Endothelial cell of umbilical vein (primary cell): ENCODE results near the gene TBC1D8. TPM values are rescaled to one million over a fixed set of nuclear protein-coding genes. Genes with fewer than 3 reads are reported as not detected.

ENCODE experiments used
- BruUV-seq: library from RNA; stranded (reverse); fragments of 400-500 nt; replicated peaks from 2 replicates; lab custom pipeline; 2021; lab: Mats Ljungman, UMichigan
- CTCF ChIA-PET: fragments of 300-600, 350-600 bp; sonication (Branson Sonifier 250); formaldehyde crosslinking; loops from one replicate; lab custom pipeline; 2021; ENCODE audit warnings: antibody characterized with exemption, inconsistent platforms; lab: Charles Lee
- POLR2A ChIA-PET: fragments of 300-600, 350-600 bp; sonication (Branson Sonifier 250); formaldehyde crosslinking; loops from one replicate; lab custom pipeline; 2021; ENCODE audit warnings: antibody characterized with exemption, inconsistent platforms; lab: Charles Lee
- DNase-seq: peaks from one replicate; pipeline ENCODE4 v3.0.0-alpha.2; 2011; ENCODE audit warnings: low read depth, low spot score
- FAIRE-seq: peaks from 2 replicates; lab custom pipeline; 2011; peaks lifted over from hg19 to GRCh38; lab: Jason Lieb, UNC
- H2AFZ ChIP-seq: 2 replicates; pipeline ENCODE4 v1.6.0; 2012; ENCODE audit warnings: low read depth, low read length, control low read depth, inconsistent platforms
- H3K27ac ChIP-seq: 2 replicates; pipeline ENCODE4 v1.5.1; 2011; ENCODE audit warnings: low read depth, mild to moderate bottlenecking, control low read depth, low read length, moderate library complexity; ENCODE audit not compliant: insufficient read depth
- H3K27me3 ChIP-seq, 2 experiments: 2 replicates each; pipeline versions ENCODE4 v1.6.0 to v1.6.1; 2011; ENCODE audit warnings: low read length in 2 of 2, mixed read lengths in 1 of 2; ENCODE audit not compliant: control insufficient read depth in 2 of 2, insufficient read depth in 2 of 2
- H3K36me3 ChIP-seq, 2 experiments: 2 replicates in 1 of 2; 3 replicates in 1 of 2; pipeline ENCODE4 v1.5.1; 2011; ENCODE audit warnings: low read length in 2 of 2, mild to moderate bottlenecking in 1 of 2, moderate library complexity in 1 of 2; ENCODE audit not compliant: control insufficient read depth in 2 of 2, insufficient read depth in 2 of 2; ENCODE audit errors: extremely low read depth in 1 of 2
- H3K4me1 ChIP-seq: 3 replicates; pipeline ENCODE4 v1.5.1; 2011; ENCODE audit warnings: mild to moderate bottlenecking, low read length; ENCODE audit not compliant: control insufficient read depth, insufficient read depth; ENCODE audit errors: extremely low read depth
- H3K4me2 ChIP-seq: 2 replicates; pipeline ENCODE4 v1.6.1; 2011; ENCODE audit warnings: low read length, control low read depth, mixed read lengths; ENCODE audit not compliant: insufficient read depth
- H3K4me3 ChIP-seq, 3 experiments: fragments of 200-600 bp in 1 of 3; sonication (generic), shearing (Covaris generic) in 1 of 3; replicated peaks in 1 of 3; 2 replicates each; pipeline ENCODE4 v1.5.1; 2011 to 2016; ENCODE audit warnings: control low read depth in 3 of 3, low read length in 3 of 3, mild to moderate bottlenecking in 2 of 3, inconsistent platforms in 1 of 3, low read depth in 1 of 3, moderate library complexity in 1 of 3; ENCODE audit not compliant: insufficient read depth in 1 of 3
- H3K79me2 ChIP-seq: 2 replicates; pipeline ENCODE4 v1.6.0; 2012; ENCODE audit warnings: low read length, inconsistent platforms; ENCODE audit not compliant: control insufficient read depth, insufficient read depth
- H3K9ac ChIP-seq: replicated peaks from 2 replicates; pipeline ENCODE3; 2011; ENCODE audit warnings: low read length, control low read depth; ENCODE audit not compliant: insufficient read depth; ENCODE audit errors: extremely low read depth
- H3K9me1 ChIP-seq: replicated peaks from 3 replicates; pipeline ENCODE4 v1.6.0; 2011; ENCODE audit warnings: mild to moderate bottlenecking, low read length; ENCODE audit not compliant: control insufficient read depth, insufficient read depth; ENCODE audit errors: extremely low read depth
- H3K9me3 ChIP-seq: replicated peaks from 2 replicates; pipeline ENCODE4 v1.5.1; 2012; ENCODE audit warnings: low read length, inconsistent platforms; ENCODE audit not compliant: control insufficient read depth, insufficient read depth
- H4K20me1 ChIP-seq: replicated peaks from 2 replicates; pipeline ENCODE3; 2011; ENCODE audit warnings: mild to moderate bottlenecking, low read length; ENCODE audit not compliant: control insufficient read depth, insufficient read depth; ENCODE audit errors: extremely low read depth
- EZH2 ChIP-seq: IDR thresholded peaks from 2 replicates; pipeline ENCODE4 v1.6.1; 2012; ENCODE audit warnings: borderline replicate concordance, low read depth, mild to moderate bottlenecking, moderate library complexity, low read length, inconsistent platforms; ENCODE audit not compliant: severe bottlenecking
- FOS ChIP-seq: IDR thresholded peaks from 2 replicates; pipeline ENCODE4 v1.6.1; 2011; ENCODE audit warnings: mild to moderate bottlenecking, low read length, moderate library complexity, borderline replicate concordance; ENCODE audit not compliant: insufficient read depth
- GATA2 ChIP-seq: IDR thresholded peaks from 2 replicates; pipeline ENCODE4 v1.7.0; 2011; ENCODE audit warnings: low read depth, mild to moderate bottlenecking, moderate library complexity, mixed read lengths, low read length; ENCODE audit not compliant: insufficient read length, insufficient read depth
- JUN ChIP-seq: IDR thresholded peaks from 2 replicates; pipeline ENCODE4 v1.6.1; 2011; ENCODE audit warnings: borderline replicate concordance, low read depth; ENCODE audit not compliant: insufficient read length, insufficient read depth
- MYC ChIP-seq: IDR thresholded peaks from one replicate; pipeline ENCODE4 v1.6.1; 2011; ENCODE audit warnings: mild to moderate bottlenecking, low read depth, low read length
- POLR2A ChIP-seq: IDR thresholded peaks from 2 replicates; pipeline ENCODE4 v1.6.1; 2012; ENCODE audit warnings: low read depth, mild to moderate bottlenecking, control low read depth, low read length
- POLR2AphosphoS5 ChIP-seq: IDR thresholded peaks from 2 replicates; pipeline ENCODE4 v1.6.1; 2012; ENCODE audit warnings: low read depth, mild to moderate bottlenecking, control low read depth, low read length, moderate library complexity; ENCODE audit not compliant: insufficient read depth
- dilution Hi-C: fragments of 300-500 bp; cut with MboI; formaldehyde crosslinking; loops from one replicate; pipeline ENCODE4 v1.15.0; 2019; ENCODE audit warnings: low sequenced_read_pairs; ENCODE audit not compliant: extremely low pct_ligation_motif_present
- intact Hi-C: fragments of 100-400 bp; cut with micrococcal nuclease; formaldehyde crosslinking; loops from one replicate; pipeline ENCODE4 v1.10.0; 2022
- polyA plus RNA-seq, 4 experiments: library from polyadenylated mRNA; depleted of rRNA in 3 of 4; stranded (reverse) in 3 of 4; unstranded in 1 of 4; fragments of >200 nt; gene quantifications; 2 replicates each; pipeline versions ENCODE4 v1.2.1 to v1.2.3, GENCODE V29; 2011 to 2012; ENCODE audit warnings: missing spikeins in 1 of 4
- total RNA-seq: library from RNA; stranded (reverse); gene quantifications from 2 replicates; pipeline ENCODE4 v1.2.3, GENCODE V29; 2021
- TF ChIP-seq, protein P1 (sequence below), 2 donors: IDR thresholded peaks; 1 replicate in 1 of 2; 2 replicates in 1 of 2; pipeline ENCODE4 v1.5.1; 2011; ENCODE audit warnings: low read length in 2 of 2, mild to moderate bottlenecking in 2 of 2, moderate library complexity in 2 of 2, control low read depth in 1 of 2, inconsistent platforms in 1 of 2, low read depth in 1 of 2; ENCODE audit not compliant: insufficient read depth in 1 of 2; ENCODE audit errors: extremely low read depth in 1 of 2
- TF ChIP-seq, protein P2 (sequence below): IDR thresholded peaks from 2 replicates; pipeline ENCODE4 v1.6.1; 2011; ENCODE audit not compliant: insufficient read depth, insufficient read length

TBC1D8 gene
- total and polyA plus RNA-seq, 2 donors (not counting 3 experiments of a cell fraction or from before 2014, with no cell fraction given) = 28.5 to 32.1 TPM

DNA sequence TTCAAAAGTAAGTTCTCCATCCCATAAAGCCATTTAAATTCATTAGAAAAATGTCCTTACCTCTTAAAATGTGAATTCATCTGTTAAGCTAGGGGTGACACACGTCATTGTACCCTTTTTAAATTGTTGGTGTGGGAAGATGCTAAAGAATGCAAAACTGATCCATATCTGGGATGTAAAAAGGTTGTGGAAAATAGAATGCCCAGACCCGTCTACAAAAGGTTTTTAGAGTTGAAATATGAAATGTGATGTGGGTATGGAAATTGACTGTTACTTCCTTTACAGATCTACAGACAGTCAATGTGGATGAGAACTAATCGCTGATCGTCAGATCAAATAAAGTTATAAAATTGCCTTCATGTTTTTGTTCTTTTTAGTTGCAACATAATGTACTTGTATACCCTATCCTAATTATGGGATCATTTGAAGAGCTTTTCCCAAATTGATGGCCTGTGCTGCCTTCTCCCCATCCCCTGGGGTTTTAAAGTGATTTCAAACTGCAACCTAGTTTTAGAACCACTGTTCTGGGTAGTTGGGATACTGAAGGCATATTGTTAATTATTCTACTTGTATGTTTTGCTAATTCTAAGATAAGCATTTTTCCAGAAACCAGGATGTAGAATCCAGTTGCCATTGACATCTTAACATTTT is 145.0 kb downstream of the TBC1D8 start:
- peak overlapping the region; percentile 32 for H3K4me2 ChIP-seq
- no peaks in the 10 kb centered on the region for H3K9me3 ChIP-seq
- BruUV-seq = no TSS peak
- ChIA-PET CTCF (interaction anchor here (0.7 to 2.1 kb wide), 4 partner anchors 147 to 276 kb away, joined by 3 to 7 read pairs (median 5); no protein-coding TSS in a partner anchor), POLR2A (interaction anchor here (1.0 kb wide), 1 partner anchor 145 kb away, joined by 3 read pairs; the partner anchor contains the start of gene TBC1D8)
- peaks cover 39 to 48% of the 10 kb centered on the region in 2 experiments for H3K36me3 ChIP-seq
- TF ChIP-seq POLR2A = no peak
- no peak for TF ChIP-seq JUN
- no peak for TF ChIP-seq EZH2
- no peak for TF ChIP-seq POLR2AphosphoS5
- TF ChIP-seq GATA2 = no peak
- TF ChIP-seq, protein P1, sequence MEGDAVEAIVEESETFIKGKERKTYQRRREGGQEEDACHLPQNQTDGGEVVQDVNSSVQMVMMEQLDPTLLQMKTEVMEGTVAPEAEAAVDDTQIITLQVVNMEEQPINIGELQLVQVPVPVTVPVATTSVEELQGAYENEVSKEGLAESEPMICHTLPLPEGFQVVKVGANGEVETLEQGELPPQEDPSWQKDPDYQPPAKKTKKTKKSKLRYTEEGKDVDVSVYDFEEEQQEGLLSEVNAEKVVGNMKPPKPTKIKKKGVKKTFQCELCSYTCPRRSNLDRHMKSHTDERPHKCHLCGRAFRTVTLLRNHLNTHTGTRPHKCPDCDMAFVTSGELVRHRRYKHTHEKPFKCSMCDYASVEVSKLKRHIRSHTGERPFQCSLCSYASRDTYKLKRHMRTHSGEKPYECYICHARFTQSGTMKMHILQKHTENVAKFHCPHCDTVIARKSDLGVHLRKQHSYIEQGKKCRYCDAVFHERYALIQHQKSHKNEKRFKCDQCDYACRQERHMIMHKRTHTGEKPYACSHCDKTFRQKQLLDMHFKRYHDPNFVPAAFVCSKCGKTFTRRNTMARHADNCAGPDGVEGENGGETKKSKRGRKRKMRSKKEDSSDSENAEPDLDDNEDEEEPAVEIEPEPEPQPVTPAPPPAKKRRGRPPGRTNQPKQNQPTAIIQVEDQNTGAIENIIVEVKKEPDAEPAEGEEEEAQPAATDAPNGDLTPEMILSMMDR (IDR thresholded peaks at IDR 0.05; ENCODE audit: extremely low read depth in 1 of 2, insufficient read depth in 1 of 2, low read depth in 1 of 2, low read length in 2 of 2) = no peak
- TF ChIP-seq FOS = no peak
- TF ChIP-seq MYC = no peak
- TF ChIP-seq, protein P2, sequence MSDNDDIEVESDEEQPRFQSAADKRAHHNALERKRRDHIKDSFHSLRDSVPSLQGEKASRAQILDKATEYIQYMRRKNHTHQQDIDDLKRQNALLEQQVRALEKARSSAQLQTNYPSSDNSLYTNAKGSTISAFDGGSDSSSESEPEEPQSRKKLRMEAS = no peak
- H3K4me1 ChIP-seq = peaks cover 24% of the 10 kb centered on the region
- H3K9ac ChIP-seq = no peak overlapping the region
- peaks cover 2% of the 10 kb centered on the region for H4K20me1 ChIP-seq
- H3K27ac ChIP-seq = no peak overlapping the region
- H3K27me3 ChIP-seq = no peaks in the 10 kb centered on the region
- H3K9me1 ChIP-seq = no peaks in the 10 kb centered on the region
- no peak for FAIRE-seq
- no peak overlapping the region for H2AFZ ChIP-seq
- intact Hi-C loops (no loop called here), dilution Hi-C loops (no loop called here)
- H3K4me3 ChIP-seq = no peak overlapping the region
- no peak for DNase-seq
- peaks cover 49% of the 10 kb centered on the region for H3K79me2 ChIP-seq
